GM19035 (cell line): ENCODE measurements around the gene L1CAM.

Experiments used
- ATAC-seq: cut with Tn5 transposase; IDR thresholded peaks from one replicate; pipeline ENCODE4 v1.9.1; 2021; ENCODE audit not compliant: unreplicated experiment

Gene L1CAM

DNA sequence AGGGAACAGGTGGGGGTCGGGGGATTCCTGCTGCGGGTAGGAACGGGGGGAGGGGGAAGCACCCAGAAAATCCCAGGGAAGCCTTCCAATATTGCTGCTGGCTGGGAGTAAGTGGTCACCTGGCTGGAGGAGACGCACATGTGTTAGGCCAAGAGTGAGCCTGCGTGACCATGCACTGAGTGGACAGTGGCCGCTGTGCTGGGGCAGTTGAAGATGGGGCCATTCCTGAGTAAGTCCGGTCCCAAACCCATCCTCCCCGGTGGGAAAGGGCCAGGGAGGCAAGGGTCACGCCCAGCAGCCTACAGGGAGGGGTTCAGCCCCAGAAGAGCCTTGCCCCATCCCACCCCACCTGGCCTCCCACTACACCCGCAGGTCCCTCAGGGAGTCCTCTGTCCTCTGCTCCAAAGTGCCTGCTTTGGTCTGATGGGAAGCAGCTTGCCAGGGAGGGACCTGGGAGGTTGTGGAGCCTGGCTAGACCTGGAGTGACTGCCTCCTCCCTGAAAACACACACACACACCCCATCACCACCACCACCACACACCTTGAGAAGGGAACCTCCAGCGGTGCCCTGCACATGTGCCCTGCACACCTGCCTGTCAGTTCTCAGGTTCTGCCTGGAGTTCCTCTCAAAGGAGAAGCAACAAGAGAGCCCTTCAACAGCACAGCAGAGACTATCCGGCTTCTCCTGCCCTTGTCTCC, 6.1 kb downstream of the L1CAM start:
- ATAC-seq: no peak

DNA sequence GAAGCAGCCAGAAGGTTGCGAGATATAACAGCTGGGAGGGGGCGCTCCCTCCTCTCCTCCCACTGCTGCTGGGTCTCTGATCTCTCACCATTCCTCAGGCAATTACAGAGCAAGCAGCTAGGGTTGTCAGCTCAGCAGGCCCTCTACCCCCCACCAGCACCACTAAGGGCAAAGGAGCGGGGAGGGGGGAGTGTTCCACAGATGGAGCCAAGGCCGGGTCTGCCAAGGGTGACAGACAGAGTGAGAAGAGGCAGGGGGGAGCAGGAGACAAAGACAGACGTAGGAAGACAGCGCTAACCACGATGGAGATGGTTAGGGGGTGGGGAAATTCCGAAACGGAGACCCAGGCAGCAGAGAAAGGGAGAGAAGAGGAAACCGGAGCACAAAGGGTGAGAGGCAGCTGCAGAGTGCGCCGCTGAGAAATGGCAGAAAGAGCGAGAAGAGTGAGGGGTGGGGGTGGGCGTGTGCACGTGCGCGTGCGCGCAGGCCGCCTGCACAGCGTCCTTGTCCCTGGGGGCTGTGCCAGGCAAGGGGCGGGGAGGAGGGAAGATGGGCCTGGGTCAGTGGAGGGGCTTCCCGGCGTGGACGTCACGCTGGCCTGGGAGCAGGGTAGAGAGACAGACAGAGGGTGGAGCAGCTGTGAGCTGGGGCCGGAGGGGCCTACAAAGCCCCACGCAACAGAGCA, 6.9 kb downstream of the L1CAM start:
- no peak for ATAC-seq

DNA sequence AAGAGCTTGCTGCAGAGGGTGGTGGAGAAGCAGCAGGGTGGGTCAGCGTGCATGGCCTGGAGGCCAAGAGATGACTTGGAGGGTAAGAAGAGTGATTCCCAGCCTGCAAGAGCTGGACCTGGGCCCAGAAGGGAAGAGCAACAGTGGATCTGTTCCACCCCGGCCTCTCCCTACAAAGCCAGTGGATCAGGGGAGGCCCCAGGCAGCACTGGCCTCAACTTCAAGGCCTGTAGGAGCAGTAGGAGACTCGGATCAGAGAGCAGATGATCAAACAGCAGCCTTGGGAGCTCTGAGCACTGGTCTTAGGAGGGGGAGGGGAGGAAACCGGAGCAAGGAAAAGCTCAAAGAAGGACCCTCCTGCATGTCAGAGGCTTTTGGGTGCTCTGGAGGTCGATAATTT, 7.6 kb downstream of the L1CAM start:
- ATAC-seq: no peak

DNA sequence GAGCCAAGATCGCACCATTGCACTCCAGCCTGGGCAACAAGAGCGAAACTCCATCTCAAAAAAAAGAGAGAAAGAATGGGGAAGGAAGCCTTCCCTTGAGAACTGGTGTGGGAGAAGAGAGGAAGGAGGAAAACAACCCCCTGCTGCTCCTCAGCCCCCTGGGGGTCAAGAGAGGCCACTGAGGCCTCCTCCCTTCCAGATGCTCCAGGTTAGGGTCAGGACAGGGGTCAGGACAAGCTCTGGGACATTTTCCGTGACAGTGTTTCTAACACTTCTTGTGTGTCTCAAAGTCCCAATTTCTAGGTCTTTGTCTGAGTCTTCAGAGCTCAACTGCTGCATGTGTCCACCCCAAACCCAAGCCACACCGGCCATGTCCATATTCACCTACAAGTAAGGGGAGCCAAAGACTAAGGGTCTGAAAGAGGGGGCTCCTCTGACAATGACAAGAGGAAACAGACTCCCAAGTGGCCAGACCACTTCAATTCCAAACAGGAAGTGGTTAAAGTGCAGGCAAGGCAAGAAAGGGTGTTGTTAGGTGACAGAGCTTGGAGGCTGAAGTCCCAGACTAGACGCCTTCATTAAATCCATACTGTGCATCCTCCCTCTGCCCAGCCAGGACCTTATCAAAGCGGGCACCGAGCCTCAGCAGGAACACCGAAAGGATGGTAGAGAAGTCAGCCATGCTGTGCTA, 8.3 kb downstream of the L1CAM start:
- no peak for ATAC-seq

DNA sequence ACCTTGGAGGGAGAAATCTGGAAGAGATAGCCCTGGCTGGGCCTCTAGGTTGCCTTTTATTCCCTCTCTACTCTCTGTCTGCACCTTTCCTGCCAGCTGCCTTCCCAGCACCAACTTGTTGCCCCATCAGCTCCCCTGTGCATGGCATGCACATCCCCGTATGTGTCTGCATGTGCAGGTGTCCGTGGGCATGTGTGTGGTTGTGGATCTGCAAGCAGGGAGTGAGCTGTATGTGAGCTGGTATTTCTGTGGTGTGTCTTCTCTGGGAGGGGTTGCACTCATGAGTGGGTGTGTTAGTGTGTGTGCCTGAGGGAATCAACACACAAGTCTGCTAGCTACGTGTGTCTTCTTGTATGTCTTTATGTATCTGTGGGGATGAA, 9.9 kb downstream of the L1CAM start:
- ATAC-seq: no peak

DNA sequence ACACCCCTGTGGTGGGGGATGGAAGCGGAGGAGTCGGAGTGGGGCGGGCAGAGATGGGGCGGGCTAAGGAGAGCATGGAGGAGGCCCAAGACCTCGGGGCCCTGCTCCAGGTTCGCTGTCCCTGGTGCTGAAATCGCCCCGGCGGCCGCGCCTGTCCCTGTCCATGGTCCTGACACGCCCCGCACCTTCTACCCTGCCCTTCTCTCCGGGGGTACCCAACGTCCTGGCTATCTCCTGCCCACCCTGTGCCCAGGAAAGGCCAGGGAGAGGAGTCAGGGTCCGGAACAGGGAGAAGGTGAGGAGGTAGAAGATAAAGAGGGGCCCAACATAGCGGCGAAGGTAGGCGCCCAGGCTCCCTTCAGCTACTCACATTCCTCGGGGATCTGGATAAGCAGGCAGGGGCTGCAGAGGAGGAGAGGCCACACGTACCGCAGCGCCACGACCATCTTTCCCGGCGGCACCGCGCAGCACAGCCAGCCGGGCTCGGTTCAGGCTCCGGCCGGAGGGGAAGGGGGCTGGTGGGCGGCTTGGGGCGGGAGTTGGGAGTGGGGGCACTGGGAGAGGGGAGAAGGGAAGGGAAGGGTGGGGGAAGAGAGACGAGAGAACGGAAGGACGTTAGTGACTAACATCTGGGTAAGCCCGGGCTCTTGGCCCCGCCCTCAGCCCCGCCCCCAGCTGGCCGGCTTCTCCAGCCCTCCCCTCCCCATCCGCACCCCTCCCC, 10.4 kb downstream of the L1CAM start:
- no peak for ATAC-seq

DNA sequence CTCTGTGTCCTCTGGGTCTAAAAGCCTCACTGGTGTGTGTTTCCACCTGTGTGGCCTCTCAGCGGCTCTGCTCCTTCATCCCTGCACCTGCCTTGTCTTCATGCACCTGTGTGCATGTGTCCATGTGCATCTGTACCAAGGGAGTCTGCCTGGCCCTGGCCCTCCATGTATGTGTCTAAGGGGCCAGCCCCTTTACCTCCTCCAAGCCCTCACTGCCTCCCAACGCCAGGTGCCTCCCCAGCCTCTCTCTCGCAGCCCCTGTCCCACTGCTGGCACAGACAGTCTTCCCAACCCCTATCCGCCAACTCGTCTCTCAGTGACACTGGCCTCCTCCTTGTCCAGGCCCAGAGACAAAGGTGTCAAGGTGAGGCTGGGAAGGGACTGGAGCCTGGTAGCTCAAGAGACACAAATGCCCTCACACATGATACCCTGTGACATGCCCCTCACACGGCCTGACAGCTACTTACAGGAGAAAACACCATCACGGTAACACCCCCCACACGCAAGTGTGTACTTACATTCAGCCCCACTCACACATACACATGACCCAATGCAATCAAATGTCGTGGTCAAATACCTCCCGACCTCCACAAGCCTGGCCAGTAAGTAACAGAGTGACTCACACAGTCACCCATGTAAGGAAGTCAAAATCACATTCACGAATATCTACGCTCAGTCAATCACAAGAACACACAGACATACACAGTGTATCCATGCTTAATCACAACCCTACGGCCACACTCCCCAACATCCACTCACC, 11.4 kb downstream of the L1CAM start:
- ATAC-seq: no peak

DNA sequence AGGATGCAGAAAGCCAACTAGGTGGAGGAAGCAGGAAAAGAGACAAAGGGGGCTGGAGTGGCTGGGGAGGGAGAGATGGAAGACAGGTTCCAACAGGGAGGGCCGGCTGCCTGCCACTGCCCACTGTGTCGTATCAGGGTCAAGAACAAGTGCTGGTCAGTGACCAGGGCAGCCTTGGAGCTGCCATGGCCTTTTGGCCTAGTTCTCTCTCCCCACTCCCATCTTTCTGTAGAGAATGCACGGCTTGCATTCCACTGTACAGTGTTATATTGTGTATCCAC, 11.9 kb downstream of the L1CAM start:
- ATAC-seq: no peak

DNA sequence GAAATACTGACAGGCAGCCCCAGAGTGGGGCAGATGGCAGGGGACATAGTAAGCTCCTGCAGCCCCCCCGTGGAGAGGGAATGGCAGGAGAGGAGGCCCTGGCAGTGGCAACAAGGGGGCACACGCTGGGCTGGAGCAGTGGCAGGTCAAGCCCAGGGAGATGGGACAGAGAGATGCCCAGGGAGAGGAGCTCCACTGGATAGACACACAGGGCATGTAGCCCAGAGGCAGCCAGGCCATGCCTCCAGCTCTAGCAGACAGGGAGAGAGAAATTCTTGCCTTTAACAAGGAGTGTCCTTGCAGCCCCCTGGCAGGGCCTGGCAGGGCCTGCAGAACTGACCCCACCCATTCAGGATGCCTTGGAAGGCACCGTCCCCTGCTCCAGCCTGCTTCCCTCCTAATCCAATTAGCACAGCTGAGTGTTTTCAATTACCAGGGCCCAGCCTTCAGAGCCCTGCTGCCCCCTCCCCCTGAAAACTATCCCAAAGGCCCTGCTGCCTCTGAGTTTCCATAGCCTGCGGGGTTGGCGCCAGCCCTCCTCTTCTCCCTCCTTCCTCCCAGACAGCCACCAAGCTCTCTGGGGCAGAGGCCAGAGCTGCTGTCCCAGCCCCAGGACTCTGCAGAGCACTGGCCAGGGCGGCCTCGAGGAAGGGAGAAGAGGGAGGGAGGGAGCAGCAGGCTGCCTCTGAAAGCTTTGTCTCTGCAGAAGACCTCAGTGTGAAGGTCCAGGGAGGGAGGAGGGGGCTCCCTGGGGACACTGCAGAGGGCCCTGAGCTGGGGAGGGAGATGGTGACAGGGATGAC, 12.5 kb downstream of the L1CAM start:
- no peak for ATAC-seq

DNA sequence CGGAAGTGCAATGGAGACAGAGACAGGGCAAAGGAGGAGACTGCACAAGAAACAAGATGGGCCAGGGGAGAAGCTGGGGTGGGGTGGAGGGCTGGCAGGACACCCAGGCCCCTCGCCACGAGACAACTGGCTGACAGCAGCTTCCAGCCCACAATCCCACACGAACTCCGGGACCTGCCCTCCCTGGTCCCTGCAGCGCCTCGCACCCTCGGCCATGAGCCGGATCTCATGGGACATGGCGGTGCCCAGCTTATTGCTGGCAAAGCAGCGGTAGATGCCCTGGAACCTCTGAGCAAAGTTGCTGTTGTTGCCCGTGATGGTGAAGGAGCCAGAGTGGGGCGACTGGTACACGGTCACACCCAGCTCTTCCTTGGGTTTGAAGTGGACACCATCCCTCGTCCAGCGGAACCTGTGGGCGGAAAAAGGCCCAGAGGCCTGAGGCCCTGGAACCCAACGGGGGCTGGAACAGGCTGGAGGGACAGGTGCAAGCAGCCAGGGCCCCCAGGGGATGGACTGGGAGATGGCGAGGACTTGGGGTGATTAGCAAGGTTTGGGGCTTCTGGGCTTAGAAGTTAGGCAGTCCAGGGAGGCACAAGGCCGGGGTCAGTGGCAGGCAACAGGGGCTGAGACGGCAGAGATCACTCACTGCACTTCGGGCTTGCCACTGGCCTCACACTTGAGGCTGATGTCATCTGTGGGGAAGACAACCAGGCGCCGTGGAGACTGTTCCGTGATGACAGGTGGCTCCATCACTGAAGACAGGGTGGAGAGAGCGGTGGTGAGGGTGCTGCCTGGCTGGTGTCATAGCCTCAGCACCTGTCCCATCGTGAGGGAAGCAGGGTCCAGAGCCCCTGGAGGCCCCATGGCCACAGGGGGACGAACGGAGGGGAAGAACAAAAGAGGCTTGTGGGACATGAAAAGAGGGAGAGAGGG, 13.8 kb downstream of the L1CAM start:
- ATAC-seq: no peak

DNA sequence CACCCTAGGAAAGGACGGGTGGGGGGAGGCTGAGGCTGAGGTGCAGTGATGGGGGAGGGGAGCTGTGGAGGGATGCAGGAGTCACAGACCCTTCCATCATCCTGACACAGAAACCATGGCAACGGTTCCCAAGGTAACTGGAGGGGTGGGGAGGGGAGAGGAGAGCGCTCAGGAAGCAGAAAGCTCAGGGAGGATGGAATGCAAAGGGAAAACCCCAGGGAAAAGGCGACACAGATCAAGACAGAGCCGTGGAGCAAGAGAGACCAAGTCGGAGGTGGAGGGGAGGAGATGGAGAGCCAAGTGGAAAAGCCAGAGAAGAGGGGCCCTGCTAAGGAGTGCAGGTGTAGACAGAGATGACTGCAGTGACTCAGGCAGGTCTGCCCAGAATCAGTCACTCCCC, 14.5 kb downstream of the L1CAM start:
- ATAC-seq: no peak

DNA sequence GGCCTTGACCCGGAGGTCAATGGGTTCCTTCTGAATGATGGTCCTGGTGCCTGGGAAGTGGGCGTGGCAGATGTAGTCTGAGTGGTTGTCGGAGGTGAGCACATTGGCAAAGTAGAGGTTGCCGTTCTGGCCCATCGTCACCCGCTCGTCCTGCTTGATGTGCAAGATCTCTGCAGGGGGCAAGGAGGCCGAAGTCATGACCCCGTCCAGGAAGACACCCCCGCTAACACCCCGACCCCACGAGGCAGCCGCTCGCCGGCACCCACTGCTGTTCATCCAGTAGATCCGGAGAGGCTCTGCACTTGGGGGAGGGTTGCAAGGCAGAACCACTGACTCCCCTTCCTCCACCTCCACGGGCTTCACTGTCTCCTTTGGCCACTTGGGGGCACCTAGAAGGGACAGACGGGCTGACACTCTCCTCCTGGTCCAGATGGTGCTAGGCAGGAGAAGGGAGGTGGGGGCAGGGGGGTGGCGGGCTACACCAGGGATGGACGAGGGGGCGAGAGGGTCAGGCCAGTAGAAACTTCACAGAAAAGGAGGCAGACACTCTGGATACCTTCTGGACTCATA, 15.1 kb downstream of the L1CAM start:
- ATAC-seq: no peak

DNA sequence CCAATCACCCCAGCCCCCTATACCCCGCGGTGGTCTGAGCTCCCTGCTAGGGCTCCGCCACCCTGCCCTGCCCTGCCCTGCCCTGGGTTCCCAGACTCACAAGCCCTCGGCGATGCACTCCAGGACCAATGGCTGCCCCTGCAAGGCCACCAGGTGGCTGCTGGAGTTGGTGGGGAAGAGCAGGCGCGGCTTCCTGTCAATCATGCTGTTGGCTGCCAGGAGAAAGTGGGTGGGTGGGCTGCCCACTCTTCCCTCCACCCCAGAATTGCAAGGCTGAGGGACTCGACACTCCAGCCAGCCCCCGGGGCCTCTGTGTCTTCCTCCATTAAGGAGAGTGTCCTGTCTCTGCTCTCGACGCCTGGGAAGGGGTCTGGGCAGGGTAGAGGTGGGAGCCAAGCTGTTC, 15.7 kb downstream of the L1CAM start:
- no peak for ATAC-seq

DNA sequence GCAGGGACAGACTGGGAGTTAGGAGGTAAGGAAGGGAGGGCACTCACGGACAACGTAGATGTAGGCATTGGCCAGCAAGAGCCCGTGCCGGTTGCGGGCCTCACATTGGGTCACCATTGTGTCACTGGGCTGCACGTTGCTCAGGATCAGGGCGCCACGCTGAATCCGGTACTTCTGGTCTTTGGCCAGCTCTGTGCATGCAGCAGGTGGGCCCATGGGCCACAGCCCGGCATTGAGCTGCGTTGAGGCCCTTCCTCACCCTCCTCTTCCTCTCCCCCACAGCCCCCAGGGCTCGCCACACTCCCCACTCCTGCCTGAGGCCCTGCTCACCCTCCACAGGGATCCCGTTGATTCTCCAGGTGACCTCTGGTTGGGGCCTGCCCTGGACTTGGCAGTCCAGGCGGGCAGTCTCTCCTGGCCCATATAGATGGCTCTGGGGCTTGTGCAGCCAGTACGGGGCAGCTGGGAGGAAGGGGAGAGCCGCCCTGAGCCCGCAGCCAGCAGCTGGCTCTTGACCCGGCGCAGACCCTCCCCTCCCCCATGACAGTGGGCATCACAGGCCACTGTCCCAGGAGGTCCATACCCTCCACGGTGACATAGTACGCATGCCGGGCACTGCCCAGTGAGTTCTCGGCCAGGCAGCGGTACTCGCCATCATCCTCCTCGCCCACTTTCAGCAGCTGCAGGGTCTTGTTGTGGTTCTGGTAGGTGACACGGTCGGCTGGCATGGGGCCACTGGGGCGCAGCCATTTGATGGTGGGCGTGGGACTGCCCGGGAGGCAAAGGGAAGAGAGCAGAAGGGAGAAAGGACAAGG, 16.3 kb downstream of the L1CAM start:
- no peak for ATAC-seq

DNA sequence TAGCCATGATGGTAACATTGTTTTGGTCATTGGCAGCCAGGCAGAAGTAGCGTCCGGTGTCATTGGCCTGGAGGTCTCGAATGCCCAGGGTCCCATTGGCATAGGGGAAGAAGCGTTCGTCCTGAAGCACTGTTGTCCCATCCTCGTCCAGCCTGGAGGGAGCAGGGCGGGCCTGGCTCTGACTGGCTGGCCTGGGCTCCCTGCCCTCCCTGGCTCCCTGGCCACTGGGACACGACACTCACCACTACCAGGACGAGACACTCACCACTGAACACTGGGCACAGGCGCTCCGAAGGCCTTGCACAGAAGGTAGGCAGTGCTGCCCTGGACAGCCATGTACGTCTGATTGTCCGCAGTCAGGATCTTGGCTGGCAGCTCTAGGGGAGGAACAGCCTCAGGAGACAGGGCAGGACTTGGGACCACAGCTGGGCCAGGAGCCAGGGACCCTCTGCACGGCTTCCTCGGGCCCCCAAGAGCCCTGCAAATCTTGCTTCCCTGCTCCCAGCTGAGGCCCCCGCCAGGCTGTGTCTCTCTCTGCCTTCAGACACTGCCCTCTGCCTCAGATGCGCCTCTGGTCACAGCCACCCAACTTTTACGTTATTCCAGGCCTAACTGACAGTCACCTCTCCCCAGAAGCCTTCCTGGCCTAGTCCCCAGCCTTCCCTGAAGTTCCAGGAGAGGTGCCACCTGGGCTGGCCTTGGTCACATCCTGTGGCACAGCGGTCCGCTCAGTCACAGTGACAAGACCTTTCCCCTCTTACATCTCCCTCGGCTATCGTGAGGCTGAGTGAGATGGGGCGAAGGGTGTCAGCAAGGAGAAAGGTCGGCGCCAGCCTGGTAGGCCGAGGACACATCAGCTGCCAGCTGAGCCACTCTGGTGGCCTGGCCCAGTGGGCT, 17.1 kb downstream of the L1CAM start:
- no peak for ATAC-seq

DNA sequence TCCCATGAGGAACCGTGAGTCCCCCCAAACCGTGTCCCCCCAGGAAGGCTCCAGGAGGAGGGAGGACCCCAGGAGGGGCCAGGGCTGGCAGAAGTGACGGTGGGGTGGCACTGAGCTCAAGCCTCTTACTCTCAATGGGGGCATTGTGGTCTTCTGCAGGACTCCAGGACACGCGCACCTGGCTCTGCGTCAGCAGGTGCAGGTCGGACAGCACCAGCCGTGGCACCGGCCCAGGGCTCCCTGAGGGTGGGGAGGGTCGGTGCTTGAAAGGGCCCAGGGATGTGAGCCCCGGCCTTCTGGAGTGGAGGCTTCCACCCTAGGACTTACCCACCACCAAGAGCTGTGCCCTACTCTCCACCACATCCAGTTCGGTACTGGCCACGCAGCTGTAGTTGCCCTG, 18.3 kb downstream of the L1CAM start:
- no peak for ATAC-seq

DNA sequence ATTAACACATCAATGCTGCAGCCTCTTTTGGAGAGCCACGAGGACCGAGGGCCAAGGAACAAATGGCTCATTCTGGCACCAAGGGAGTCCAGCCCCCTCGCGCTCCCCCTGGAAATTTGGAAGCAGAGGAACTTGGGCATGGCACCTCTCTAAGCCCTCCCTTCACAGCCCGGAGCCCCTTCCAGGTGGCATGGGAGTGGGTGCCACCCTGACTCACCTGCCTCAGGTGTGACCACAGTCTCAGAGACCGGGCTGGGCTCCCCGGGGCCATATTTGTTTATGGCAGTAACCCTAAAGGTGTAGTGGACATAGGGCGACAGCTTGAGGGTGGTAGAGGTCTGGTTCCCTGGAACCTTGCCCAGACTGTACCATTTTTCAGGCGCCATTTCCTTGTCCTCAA, 18.8 kb downstream of the L1CAM start:
- no peak for ATAC-seq
